Measurements from ENCODE around the gene MED26.

Gene MED26

GRCh38 chr19:16649734-16650133 is 21.7 kb upstream of the MED26 start:
- DNase-seq: no peak

- DNase-seq: no peak
Observed at GRCh38 chr19:16645140-16645539, 17.1 kb upstream of the MED26 start.

GRCh38 chr19:16641695-16642094 is 13.7 kb upstream of the MED26 start:
- no peak for DNase-seq

- DNase-seq: no peak
Observed at GRCh38 chr19:16640951-16641350, 12.9 kb upstream of the MED26 start.

- DNase-seq: no peak
Observed at GRCh38 chr19:16638666-16639065, 10.7 kb upstream of the MED26 start.

GRCh38 chr19:16637535-16637934 is 9.5 kb upstream of the MED26 start:
- no peak for DNase-seq

GRCh38 chr19:16631465-16631864 is 3.5 kb upstream of the MED26 start:
- no peak for DNase-seq

- DNase-seq: no peak
Observed at GRCh38 chr19:16628984-16629691, 1.1 kb upstream of the MED26 start.

GRCh38 chr19:16627928-16628182 is 149 bp downstream of the MED26 start:
- no peak for DNase-seq

GRCh38 chr19:16627193-16627927 is 644 bp downstream of the MED26 start:
- no peak for DNase-seq

GRCh38 chr19:16626796-16627192 is 1.2 kb downstream of the MED26 start:
- DNase-seq: no peak

- DNase-seq: no peak
Observed at GRCh38 chr19:16625163-16625958, 2.6 kb downstream of the MED26 start.

- DNase-seq: no peak
Observed at GRCh38 chr19:16624236-16624635, 3.8 kb downstream of the MED26 start.

- DNase-seq: no peak
Observed at GRCh38 chr19:16623576-16623975, 4.4 kb downstream of the MED26 start.

- DNase-seq: no peak
Observed at GRCh38 chr19:16623066-16623465, 4.9 kb downstream of the MED26 start.

GRCh38 chr19:16621165-16621800 is 6.7 kb downstream of the MED26 start:
- DNase-seq: no peak

GRCh38 chr19:16620584-16620983 is 7.4 kb downstream of the MED26 start:
- DNase-seq: no peak

GRCh38 chr19:16620018-16620417 is 8.0 kb downstream of the MED26 start:
- DNase-seq: no peak

- no peak for DNase-seq
Observed at GRCh38 chr19:16619457-16619856, 8.5 kb downstream of the MED26 start.

- DNase-seq: no peak
Observed at GRCh38 chr19:16618248-16618647, 9.8 kb downstream of the MED26 start.

- no peak for DNase-seq
Observed at GRCh38 chr19:16615808-16616207, 12.2 kb downstream of the MED26 start.

GRCh38 chr19:16614941-16615340 is 13.1 kb downstream of the MED26 start:
- no peak for DNase-seq

GRCh38 chr19:16613841-16614240 is 14.2 kb downstream of the MED26 start:
- no peak for DNase-seq

GRCh38 chr19:16612636-16613035 is 15.4 kb downstream of the MED26 start:
- DNase-seq: no peak
